Stomach (tissue), 9 donors: ENCODE data around the gene IRAK1. TPM values are rescaled to one million over a fixed set of nuclear protein-coding genes. Genes with fewer than 3 reads are reported as not detected.

Experiments used
- DNase-seq, 2 donors: peaks; one replicate each; pipeline versions ENCODE4 v3.0.0 to v3.0.0-alpha.2; 2013 to 2019
- H3K27ac ChIP-seq, 5 donors: fragments of 200-600 bp in 4 of 5; sonication (generic) in 4 of 5; one replicate each; pipeline ENCODE4 v1.5.1; 2013 to 2019; ENCODE audit warnings: mild to moderate bottlenecking in 1 of 5, moderate library complexity in 1 of 5
- H3K27me3 ChIP-seq, 3 donors: fragments of 200-600 bp; sonication (generic); one replicate each; pipeline ENCODE4 v1.5.1; 2017 to 2019; ENCODE audit warnings: mixed run types in 1 of 3
- H3K36me3 ChIP-seq, 4 donors: fragments of 200-600 bp; sonication (generic); 1 replicate in 3 of 4; 2 replicates in 1 of 4; pipeline ENCODE4 v1.5.1; 2016 to 2019
- H3K4me1 ChIP-seq, 4 donors: fragments of 200-600 bp; sonication (generic); one replicate each; pipeline ENCODE4 v1.5.1; 2016 to 2019
- H3K4me3 ChIP-seq, 4 donors: fragments of 200-600 bp; sonication (generic) in 3 of 4; one replicate each; pipeline ENCODE4 v1.5.1; 2016 to 2019; ENCODE audit warnings: mild to moderate bottlenecking in 1 of 4
- H3K9me3 ChIP-seq, 4 donors: fragments of 200-600 bp; sonication (generic); one replicate each; pipeline ENCODE4 v1.5.1; 2016 to 2019
- CTCF ChIP-seq, 7 experiments: fragments of 450-650 bp in 4 of 7; fragments of 200-600 bp in 3 of 7; sonication (generic) in 3 of 7; IDR thresholded peaks; one replicate each; pipeline ENCODE4 v1.5.1; 2016 to 2019; ENCODE audit warnings: antibody characterized with exemption in 7 of 7, control low read depth in 2 of 7, mild to moderate bottlenecking in 1 of 7
- EP300 ChIP-seq: sonication (generic); formaldehyde crosslinking; IDR thresholded peaks from one replicate; pipeline ENCODE4 v1.6.1; 2017; ENCODE audit warnings: antibody characterized with exemption
- POLR2A ChIP-seq, 4 donors: fragments of 450-650 bp; IDR thresholded peaks; one replicate each; pipeline ENCODE4 v1.6.1; 2016; ENCODE audit warnings: antibody characterized with exemption in 4 of 4, control low read depth in 2 of 4, mild to moderate bottlenecking in 1 of 4, moderate library complexity in 1 of 4
- POLR2AphosphoS5 ChIP-seq, 3 donors: sonication (generic); formaldehyde crosslinking; IDR thresholded peaks; one replicate each; pipeline ENCODE4 v1.6.1; 2016; ENCODE audit warnings: antibody characterized with exemption in 3 of 3
- WGBS, 5 donors: extraction: QIAGEN DNeasy Blood & Tissue Kit in 3 of 5; methylation state at CpG; one replicate each; pipeline versions ENCODE4 v1.1.5 to v1.1.7; 2013 to 2018; 5-methylcytosine and 5-hydroxymethylcytosine counted together
- intact Hi-C: fragments of 100-400 bp; cut with DNase I; formaldehyde crosslinking; loops from one replicate; pipeline ENCODE4 v1.15.1; 2023; ENCODE audit warnings: low total_unique reads
- polyA plus RNA-seq, 3 donors: library from polyadenylated mRNA; stranded (reverse); fragments of 200-250 nt; gene quantifications; one replicate each; pipeline ENCODE4 v1.2.3, GENCODE V29; 2013
- total RNA-seq, 5 donors: library from RNA; depleted of rRNA; stranded (reverse); fragments of >200 nt; gene quantifications; one replicate each; pipeline versions ENCODE4 v1.1.0 to v1.2.3, GENCODE V29; 2014 to 2016
- donor health status: healthy with polysubstance abuse.
- donor health status: Bipolar disorder and iron deficiency.
- donor health status: healthy.

Gene IRAK1
- total and polyA plus RNA-seq, 8 donors = 25.5 to 211 (median 66.9) TPM

- intact Hi-C loops = no loop called here
- no peak for DNase-seq
- Histone ChIP-seq H3K27me3 (no peaks in the 10 kb centered on the region), H3K9me3 (no peaks in the 10 kb centered on the region), H3K4me1 (peaks cover 0 to 35% (median 12%) of the 10 kb centered on the region in 4 donors), H3K36me3 (peaks cover 4 to 19% (median 8%) of the 10 kb centered on the region in 4 donors), H3K27ac (no peak overlapping the region), H3K4me3 (no peak overlapping the region)
- TF ChIP-seq POLR2A (IDR thresholded peaks at IDR 0.05) = no peak
- TF ChIP-seq EP300 = no peak
- TF ChIP-seq POLR2AphosphoS5 (IDR thresholded peaks at IDR 0.05) = no peak
- TF ChIP-seq CTCF (IDR thresholded peaks at IDR 0.05) = no peak
- 67 to 91% (median 82%) methylated on average over 1 to 8 of the region's 8 CpGs for whole genome bisulfite sequencing, 5 donors
These were observed 16.8 kb upstream of the IRAK1 start for GRCh38 chrX:154036513-154036912.

DNA sequence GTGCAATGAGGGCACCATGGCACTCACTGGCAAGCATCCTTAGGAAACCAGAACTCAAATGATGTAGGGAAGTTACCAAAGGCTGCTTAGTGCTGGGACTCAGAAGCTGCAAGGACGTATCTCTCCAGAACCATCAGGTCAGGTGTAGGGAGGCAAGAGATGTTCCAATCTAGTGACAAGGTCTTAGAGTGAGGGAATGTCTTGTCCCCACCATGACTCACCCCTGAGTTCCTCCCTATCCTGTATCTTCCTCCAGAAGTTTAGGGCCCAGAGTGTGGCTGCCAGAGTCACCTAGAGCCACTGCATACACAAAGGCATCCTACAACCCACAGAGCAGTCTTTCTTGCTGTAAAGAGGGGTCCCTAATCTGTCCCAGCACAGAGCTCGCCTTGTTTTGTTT, 14.1 kb upstream of the IRAK1 start:
- 73 to 100% (median 89%) methylated on average over 2 of the region's 2 CpGs for WGBS, 5 donors
- TF ChIP-seq CTCF (IDR thresholded peaks at IDR 0.05) (no peak), POLR2A (IDR thresholded peaks at IDR 0.05) (no peak), EP300 (no peak), POLR2AphosphoS5 (IDR thresholded peaks at IDR 0.05) (no peak)
- Histone ChIP-seq H3K9me3 (no peaks in the 10 kb centered on the region), H3K4me3 (no peak overlapping the region), H3K27me3 (peaks cover 0 to 5% (median 0%) of the 10 kb centered on the region in 3 donors), H3K4me1 (peaks cover 0 to 28% (median 7%) of the 10 kb centered on the region in 4 donors), H3K27ac (no peak overlapping the region), H3K36me3 (peaks cover 9 to 40% (median 32%) of the 10 kb centered on the region in 4 donors)
- DNase-seq = no peak
- intact Hi-C loops = no loop called here

- H3K9me3 ChIP-seq = no peaks in the 10 kb centered on the region
- peaks cover 0 to 27% (median 10%) of the 10 kb centered on the region in 4 donors for H3K4me1 ChIP-seq
- H3K36me3 ChIP-seq = peaks cover 9 to 44% (median 38%) of the 10 kb centered on the region in 4 donors
- H3K27me3 ChIP-seq = peaks cover 0 to 5% (median 0%) of the 10 kb centered on the region in 3 donors
- TF ChIP-seq POLR2AphosphoS5 (IDR thresholded peaks at IDR 0.05) (no peak), POLR2A (IDR thresholded peaks at IDR 0.05) (no peak), CTCF (IDR thresholded peaks at IDR 0.05) (no peak), EP300 (no peak)
- WGBS, 5 donors = 67 to 72% (median 71%) methylated on average over 1 to 9 of the region's 9 CpGs
- no peak overlapping the region for H3K27ac ChIP-seq
- intact Hi-C loops = no loop called here
- H3K4me3 ChIP-seq = no peak overlapping the region
- no peak for DNase-seq
These were observed 13.0 kb upstream of the IRAK1 start for GRCh38 chrX:154032653-154033052.

GRCh38 chrX:154032160-154032559, 12.5 kb upstream of the IRAK1 start:
- Histone ChIP-seq H3K9me3 (no peaks in the 10 kb centered on the region), H3K27ac (no peak overlapping the region), H3K27me3 (peaks cover 0 to 5% (median 0%) of the 10 kb centered on the region in 3 donors), H3K4me3 (no peak overlapping the region), H3K36me3 (peaks cover 9 to 49% (median 43%) of the 10 kb centered on the region in 4 donors), H3K4me1 (peaks cover 0 to 27% (median 10%) of the 10 kb centered on the region in 4 donors)
- TF ChIP-seq POLR2A (IDR thresholded peaks at IDR 0.05) (no peak), POLR2AphosphoS5 (IDR thresholded peaks at IDR 0.05) (no peak), EP300 (no peak), CTCF (IDR thresholded peaks at IDR 0.05) (no peak)
- 77 to 87% (median 80%) methylated on average over 7 to 11 of the region's 11 CpGs for WGBS, 5 donors
- intact Hi-C loops = no loop called here
- DNase-seq = peak in 1 of 2 donors; percentile 38
